Suppressor macrophage treated with lipopolysaccharide for 1 hour (primary cell): ENCODE measurements around the gene PLPP7.

Experiments
- DNase-seq, 3 donors: peaks; one replicate each; pipeline ENCODE4 v3.0.0-alpha.2; 2020 to 2022

Gene PLPP7

DNA sequence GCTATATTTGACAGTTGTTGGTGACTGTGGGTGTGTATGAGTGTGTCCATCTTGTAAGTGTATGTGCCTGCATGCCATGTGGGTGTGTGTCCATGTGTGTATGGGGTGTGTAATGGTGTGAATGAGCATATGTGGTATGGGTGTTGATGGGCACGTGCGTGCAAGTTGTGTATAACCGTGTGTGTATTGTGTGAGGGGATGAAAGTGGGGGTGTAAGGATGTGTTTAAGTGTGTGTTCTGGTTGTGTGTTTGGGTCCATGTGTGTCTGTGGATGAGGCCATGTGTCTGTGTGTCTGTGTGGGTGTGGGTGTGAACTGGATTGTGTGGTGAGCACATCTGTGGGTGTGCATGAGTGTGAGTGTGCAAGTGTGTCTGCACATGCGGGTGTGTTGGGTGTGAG lies 7.3 kb upstream of the PLPP7 start:
- no peak for DNase-seq

DNA sequence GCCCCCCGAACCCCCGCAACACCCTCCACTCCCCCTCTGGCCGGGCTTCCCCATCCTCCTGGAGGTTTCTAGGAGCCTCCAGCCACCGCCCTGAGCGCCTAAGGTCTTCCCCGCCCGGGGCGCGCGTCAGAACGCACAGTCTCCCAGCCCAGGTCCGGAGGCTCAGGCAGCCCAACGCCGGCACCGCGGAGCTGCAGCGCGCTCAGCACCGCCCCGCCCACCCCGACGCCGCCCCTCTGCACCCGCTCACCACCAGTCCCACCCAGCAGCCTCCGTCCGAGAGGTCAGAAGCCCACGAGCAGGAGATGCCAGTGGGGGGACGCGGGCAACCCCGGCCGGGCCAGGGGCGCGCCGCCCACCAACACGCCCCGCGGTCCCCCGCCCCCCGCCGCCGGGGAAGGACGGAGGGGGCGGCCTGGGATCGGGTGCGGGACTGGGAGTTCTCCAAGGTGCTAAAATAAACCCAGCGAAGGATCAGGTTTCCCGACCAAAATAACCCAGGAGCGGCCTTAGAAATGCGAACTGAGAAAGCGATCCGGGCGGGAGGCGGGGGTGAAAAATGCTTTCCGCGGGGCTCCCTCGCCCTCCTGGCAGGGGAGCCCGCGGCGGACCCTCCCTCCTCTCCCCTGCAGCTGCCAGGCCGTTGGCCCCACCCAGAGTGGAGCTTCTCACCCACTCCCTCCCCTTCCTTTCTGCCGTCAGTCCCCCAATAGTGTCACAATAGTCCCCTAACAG lies 6.7 kb upstream of the PLPP7 start:
- peak in 2 of 3 donors; percentile 36 to 61 for DNase-seq

DNA sequence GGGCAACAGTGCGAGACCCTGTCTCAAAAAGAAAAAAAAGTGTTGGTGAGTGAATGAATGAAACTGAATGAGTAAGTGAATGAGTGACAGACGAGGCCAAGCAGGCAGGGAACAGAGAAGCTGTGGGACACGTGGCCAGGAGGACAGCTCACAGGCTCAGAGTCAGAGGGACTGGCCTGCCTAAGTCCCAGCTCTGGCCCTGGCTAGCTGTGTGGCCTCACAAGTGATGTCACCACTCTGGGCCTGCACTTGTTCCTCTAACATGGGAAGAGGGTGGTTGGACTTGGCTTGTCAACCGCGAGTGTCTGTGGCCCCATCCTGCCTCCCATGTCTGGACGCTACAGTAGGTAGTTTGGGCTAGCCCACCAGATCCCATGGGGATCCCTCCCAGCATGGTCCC lies 4.7 kb upstream of the PLPP7 start:
- DNase-seq: peak; percentile 52 to 66 (median 59)

DNA sequence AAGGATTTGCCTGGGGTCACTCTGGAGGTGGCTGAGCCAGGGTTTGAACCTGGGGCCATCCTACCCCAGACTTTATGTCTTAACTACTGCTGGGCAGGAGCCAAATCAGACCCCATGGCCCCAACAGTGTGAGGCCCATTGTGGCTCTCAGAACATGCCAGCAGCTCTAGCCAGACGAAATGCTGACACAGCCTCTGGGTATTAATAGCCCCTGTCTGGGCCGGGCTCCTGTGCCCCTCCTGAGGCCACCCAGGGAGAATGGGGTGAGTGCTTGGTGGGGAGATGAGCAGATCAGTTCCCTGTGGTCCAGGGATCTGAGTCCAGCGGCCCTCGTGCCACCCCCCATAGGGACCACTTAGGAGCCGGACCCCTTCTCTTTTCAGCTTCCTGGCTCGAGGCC lies 2.2 kb upstream of the PLPP7 start:
- no peak for DNase-seq

DNA sequence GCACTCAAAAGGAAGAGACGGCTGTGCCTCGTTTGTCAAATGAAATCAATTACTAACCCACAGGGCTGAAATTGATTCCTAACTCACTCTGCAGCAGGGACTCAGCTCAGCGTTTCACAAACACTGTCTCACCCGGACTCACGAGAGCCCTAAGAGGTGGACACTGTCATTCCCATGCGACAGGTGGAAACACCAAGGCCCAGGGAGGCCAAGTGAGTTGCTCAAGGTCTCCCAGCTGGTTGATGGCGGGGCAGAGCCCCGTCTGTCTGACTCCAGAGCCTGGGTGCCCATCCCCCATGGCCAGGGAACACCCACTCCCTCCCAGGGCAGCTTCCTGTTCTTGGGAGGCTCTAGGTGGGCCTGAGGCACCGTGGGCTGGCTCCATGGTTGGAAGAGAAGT lies 1.3 kb upstream of the PLPP7 start:
- no peak for DNase-seq

DNA sequence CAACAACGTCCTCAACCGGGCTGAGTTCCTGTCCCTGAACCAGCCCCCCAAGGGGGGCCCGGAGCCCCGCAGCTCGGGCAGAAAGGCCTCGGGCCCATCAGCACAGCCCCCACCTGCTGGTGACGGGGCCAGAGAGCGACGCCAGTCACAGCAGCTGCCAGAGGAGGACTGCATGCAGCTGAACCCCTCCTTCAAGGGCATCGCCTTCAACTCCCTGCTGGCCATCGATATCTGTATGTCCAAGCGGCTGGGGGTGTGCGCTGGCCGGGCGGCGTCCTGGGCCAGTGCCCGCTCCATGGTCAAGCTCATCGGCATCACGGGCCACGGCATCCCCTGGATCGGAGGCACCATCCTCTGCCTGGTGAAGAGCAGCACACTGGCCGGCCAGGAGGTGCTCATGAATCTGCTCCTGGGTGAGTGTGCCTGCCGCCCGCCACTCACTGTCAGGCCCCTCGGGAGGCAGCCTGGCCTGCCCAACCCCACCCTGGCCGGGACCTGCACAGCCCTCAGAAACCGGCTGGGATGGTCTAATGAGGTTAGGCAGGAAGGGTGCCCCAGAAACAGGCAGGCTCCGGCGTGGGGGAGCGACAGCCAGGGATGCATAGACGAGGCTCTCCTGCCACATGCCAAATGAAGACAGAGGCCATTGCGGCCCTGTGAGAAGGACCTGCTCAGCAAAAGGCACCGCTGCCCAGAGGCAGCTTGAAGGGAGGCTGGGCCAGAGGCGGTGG lies 678 bp downstream of the PLPP7 start:
- no peak for DNase-seq

DNA sequence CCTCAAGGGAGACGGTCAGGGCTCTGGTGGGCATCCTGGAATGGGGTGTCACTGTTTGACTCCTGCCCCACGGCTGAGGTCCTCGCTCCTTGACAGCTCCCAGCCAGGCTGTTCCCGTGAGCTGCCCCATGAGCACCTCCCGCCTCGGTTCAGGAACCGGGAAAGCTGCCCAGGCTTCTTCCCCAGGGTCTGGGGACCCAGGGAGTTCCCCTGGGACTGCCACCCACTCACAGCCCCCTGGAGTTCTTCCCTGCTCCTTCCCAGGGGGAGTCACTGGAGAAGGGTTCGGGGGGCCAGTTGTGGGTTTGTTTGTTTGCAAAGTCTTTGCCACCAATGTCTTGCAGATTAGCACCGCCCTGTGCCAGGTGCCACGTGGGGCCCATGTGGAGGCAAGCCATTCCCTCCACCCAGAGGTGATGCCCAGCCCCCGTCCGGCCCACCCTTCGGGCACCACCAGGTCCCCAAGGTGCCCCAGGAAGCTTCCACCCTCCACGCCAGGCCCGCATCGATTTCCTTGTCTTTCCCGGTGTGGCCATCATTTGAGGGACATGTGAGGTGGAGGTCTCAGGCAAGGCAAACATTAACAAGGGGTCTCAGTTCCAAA lies 1.3 kb downstream of the PLPP7 start:
- DNase-seq: no peak

DNA sequence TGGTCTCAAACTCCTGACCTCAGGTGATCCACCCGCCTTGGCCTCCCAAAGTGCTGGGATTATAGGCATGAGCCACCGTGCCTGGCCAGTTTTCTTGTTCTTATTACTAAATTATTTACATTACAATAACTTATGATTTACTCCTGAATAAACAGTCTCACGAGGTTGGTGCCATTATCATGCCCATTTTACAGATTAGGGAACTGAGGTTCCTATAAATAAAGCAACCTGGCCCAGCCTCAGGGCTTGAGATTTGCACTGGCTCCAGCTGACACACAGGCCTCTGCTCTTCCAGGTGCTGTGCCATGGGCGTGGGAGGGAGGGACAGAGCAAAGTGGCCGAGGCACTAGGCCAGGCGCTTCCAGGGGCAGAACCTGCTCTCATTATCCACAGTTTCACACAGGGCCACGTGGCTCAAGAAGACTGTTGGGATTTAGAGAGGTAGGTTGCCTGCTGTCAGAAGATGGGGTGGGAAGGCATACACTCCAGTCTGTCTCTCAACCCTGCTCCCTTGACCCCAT lies 2.3 kb downstream of the PLPP7 start:
- DNase-seq: no peak

DNA sequence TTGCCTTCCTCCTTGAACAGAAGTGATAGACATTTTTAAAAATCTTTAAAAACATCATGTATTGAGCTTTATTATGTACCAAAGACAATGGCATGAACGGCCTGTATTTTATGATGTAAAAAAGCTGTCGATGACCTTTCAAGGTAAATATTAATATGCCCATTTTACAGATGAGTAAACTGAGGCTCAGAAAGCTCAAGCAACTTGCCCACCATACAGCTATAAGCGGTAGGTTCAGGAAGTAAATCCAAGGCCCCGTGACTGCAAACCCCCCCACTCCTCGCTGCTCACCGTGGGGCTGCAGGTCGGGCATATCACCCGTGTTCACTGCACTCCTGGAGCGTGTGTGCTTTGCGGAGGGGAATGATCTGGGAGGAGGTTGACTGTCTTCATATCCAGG lies 3.4 kb downstream of the PLPP7 start:
- DNase-seq: no peak

DNA sequence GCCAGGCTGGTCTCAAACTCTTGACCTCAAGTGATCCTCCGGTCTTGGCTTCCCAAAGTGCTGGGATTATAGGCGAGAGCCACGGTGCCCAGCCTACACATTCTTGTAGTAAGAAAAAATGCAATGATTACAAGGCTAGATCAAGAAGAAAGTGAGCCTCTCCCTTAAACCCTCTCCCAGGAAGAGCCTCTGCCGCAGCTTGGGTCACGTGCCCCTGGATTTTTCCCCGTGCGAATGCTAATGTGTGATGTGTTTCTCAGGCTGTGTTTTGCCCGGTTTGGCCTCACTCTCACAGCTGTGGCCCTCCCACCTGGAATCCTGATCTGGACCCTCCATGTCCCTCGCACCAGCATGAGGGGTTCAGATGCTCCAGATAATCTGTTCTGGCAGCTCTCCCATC lies 6.9 kb downstream of the PLPP7 start:
- DNase-seq: no peak

DNA sequence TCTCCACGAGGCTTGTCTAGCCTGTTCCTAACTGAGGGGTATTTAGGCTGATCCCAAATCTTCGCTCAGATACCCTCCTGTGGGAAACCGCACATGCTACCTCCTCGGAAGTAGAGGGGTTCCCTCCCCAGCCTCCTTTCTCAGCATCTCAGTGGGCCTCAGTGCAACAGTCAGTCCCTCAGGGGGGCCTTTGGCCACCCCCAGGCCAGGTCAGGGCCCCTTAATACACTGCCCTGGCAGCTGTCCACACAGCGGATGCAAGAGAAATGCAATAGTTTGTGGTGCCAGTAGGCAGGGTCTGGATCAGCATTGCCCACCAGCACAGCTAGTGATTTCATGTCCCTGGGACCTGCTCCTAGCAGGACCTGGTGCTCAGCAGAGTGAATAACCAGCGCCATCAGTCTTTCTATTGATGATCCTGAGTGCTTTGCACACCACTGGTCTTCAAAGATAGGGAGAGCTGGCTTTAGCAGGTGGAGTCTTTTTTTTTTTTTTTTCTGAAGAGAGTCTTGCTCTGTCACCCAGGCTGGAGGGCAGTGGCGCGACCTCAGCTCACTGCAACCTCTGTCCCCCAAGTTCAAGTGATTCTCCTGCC lies 7.5 kb downstream of the PLPP7 start:
- DNase-seq: no peak

DNA sequence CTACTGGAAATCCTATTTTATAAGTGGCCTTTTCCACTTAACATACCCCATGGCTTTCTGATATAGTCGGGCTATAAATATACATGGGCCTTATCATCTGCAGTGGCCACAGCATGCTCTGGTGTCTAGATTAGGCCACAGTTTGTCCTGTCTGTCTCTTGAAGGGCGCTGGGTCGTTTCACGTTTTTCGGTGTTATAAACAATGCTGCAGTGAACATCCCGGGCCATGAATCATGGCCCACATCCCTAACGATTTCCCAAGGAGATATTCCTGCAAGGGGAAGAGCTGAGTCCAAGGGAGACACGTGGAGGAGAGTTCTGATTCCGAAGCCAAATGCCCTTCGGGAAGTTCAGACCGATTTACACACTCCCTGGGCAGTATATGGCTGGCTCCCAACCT lies 8.4 kb downstream of the PLPP7 start:
- no peak for DNase-seq

DNA sequence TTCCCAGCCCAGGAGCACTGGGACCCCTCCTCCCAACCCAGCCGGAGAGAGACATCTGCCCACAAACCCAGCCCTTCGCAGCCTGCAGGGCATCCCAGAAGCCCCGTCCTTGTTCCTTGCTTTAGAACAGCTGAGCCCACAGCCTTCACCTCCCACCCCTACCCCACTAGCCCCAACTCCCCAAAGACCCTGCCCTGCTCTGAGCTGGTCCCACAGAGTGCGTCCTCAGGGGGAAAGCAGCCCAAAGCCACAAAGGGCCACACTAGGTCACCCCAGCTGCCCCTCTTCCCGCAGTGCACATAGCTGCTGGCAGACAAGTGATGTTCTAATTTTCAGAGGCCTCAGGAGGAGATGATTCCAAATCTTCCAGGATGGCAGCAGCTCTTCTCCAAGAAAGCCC lies 8.8 kb downstream of the PLPP7 start:
- DNase-seq: no peak

DNA sequence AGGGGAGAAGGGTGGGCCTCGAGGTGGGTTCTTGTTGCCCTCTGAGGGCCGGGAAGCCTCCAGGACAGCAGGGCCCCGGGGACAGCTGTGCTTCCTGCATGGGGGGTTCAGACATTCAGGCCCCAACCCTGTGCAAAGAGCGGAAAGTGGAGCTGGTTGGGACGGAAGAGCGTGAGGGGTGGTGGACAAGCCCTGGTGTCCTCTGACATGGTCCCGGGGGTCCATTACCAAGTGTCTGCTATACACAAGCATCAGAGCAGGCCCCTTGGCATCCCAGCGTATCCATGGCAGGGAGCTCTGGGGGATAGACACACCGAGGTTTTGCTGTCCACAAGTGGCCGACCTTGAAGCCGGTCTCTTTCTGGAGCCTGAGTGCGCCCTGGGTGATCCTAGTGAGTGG lies 9.3 kb downstream of the PLPP7 start:
- no peak for DNase-seq

DNA sequence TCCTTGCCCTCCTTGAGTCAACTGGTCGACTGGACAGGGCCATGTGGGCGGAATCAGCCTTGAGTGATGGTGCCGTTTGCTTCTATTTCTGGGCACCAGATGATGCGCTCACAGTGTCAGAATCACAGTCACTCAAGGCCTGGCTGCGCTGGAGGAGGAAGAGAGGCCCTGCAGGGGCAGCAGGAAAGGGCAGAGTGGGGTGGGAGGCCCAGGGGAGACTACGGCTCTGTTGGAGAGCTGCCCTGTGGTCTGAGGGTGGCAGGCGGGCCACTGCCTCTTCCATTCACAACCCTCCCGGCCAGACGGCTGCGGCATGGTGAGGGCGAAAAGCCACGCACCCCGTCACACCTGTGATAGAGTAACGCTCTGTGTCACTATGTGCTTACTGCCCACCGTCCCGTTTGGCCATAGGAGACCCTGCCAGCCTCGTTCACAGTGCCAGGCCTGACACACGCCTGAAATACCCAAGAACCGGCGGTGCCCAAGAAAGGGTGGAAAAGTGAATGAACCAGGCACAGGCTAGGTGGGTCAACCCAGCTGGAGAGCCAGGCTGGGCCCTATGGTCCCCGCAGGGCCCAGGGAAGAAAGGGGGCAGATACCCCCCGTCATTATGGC lies 9.9 kb downstream of the PLPP7 start:
- no peak for DNase-seq

DNA sequence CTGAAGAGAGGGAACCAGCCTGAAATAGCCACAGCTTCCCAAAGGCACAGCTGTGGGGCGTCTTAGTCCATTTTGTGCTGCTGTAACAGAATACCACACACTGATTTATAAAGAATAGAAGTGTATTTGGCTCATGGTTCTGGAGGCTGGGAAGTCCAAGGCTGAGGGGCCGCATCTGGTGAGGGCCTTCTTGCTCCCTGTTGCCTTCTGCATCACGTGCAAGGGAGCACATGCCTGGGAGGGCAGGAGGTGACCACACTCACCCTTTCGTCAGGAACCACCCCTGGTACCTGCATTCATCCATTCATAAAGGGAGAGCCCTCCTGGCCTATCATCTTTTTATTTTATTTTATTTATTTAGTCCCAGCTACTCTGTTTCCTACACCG lies 10.4 kb downstream of the PLPP7 start:
- DNase-seq: no peak

DNA sequence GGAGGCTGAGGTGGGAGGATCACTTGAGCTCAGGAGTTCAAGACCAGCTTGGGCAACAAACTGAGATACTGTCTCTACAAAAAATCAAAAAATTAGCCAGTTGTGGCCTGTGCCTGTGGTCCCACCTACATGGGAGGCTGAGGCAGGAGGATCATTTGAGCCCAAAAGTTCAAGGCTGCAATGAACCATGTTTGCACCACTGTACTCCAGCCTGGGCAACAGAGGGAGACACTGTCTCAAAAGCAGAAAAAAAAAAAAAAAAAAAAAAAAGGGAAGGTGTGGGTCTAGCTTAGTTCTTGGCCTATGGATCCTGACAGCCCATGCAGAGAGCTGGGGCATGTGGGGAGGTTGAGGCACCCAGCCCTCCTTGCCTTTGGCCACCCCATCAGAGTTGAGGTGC lies 10.9 kb downstream of the PLPP7 start:
- DNase-seq: peak in 1 of 3 donors; percentile 10

DNA sequence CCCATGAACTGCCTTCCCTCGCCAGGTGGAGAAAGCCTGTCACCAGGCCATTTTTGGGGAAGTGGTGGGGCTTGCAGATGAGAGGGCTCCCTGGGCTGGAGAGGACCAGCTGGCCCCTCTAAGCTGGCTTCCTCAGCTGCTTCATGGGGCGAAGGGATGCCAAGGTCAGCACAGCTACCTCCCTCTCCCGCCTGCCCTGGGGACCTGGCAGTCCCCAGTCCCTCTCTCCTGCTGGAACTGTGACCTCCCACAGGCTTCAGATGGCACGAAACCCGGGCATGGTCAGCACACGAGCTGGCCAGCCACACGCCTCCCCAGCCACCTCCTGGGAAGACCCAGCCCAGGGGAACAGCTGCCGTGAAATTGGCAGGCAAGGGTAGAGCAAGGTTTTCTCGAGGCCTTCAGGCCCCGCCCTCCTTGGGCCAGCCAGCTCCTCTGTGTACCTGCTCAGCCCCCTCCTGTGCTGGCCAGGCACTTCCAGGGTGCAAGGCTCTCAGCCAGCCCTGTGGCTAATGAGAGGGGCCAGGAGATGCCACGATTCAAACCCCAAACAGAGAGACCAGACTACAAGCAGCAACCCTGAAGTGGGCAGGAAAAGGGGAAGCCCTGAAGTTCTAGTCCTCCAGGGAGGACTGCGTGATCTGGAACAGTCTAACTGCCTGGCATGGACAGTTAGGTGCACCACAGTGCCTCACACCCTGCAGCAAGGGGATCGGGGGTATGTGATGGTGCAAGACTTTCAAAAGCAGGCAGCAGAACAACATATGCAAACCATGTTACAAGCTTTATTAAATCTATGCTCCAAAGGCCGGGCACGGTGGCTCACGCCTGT lies 12.9 kb downstream of the PLPP7 start:
- DNase-seq: no peak

DNA sequence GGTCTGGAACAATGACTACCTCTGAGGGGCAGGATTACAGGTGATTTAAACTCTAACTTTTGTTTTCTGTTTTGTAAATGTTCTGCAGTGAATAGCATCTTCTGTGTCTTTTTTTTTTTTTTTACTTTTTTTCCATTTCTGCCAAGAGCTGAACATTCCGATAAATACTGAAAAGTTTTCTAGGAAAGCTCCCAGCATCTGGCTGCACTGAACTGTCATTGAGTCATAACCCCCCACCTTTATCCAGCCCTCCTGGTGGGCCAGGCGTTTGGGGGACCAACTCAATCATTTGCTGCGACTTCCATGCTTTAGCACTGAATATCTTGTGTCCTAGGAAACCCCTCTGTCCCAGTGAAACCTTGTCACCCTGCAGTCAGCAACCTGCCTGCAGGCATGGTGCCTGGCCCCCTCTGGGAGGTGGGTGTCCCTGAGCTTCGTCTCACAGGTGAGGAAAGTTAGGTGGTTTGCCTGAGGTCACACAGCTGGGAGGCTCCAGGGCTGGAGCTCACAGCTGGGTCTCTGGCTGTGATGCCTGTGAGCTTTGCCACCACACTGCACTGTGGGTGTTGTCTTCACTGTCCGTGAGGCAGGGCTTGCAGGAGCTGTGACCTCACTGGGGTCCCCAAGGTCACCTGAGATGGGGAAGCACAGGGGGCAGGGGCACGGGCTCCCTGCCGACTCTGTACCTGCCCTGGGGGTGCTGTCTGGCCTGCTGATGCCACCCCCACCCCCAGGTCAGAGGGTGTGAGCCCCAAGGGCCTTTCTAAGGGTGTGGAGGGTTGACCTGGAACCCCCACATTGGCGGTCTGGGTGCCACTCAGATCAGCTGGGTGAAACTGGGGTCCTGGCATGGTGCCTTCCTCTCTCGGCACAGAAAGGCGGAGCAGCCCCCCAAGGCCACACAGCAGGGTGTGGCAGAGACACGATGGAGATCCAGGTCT lies 14.1 kb downstream of the PLPP7 start:
- no peak for DNase-seq

DNA sequence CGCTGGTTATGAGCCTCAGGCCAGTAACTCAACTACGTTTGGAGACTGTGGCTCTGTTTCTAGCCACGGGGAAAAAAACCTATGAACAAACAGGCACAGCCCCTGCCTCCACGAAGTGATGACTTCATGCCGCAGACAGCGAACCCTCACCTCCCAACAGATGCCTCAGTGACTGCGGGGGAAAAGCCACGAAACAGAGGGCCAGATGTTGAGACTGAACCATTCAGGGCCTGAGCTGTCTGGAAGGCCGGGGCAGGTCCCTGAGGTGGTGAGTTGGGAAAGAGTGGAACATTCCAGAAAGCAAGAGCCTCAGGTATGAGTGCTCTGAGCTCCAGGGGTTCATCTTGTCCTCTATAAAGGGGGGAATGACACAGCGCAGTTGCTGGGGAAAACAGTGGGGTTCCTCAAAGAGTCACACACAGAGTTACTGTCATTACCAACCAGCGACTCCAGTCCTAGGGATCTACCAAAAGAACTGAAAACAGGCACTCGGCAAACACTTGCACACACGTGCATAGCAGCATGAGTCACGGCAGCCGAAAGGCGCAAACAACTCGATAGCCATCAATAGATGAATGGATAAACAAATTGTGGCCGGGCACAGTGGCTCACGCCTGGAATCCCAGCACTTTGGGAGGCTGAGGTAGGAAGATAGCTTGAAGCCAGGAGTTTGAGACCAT lies 15.3 kb downstream of the PLPP7 start:
- no peak for DNase-seq
